Osteocyte (in vitro differentiated cells): ENCODE measurements around the gene DMD. TPM values are rescaled to one million over a fixed set of nuclear protein-coding genes. Genes with fewer than 3 reads are reported as not detected.

ENCODE experiments used
- DNase-seq: peaks from one replicate; pipeline ENCODE4 v3.0.0; 2021; ENCODE audit warnings: mixed read lengths; ENCODE audit not compliant: unreplicated experiment; ENCODE audit errors: extremely low spot score
- H3K27ac Mint-ChIP-seq: one replicate; pipeline ENCODE4 v1.8.0; 2021; ENCODE audit warnings: mild to moderate bottlenecking, mixed read lengths; ENCODE audit not compliant: unreplicated experiment
- H3K27me3 Mint-ChIP-seq: one replicate; pipeline ENCODE4 v1.8.0; 2021; ENCODE audit warnings: mixed read lengths; ENCODE audit not compliant: unreplicated experiment
- H3K36me3 Mint-ChIP-seq: one replicate; pipeline ENCODE4 v1.8.0; 2021; ENCODE audit warnings: mixed read lengths; ENCODE audit not compliant: unreplicated experiment
- H3K4me1 Mint-ChIP-seq: one replicate; pipeline ENCODE4 v1.8.0; 2021; ENCODE audit warnings: mixed read lengths; ENCODE audit not compliant: unreplicated experiment
- H3K4me3 Mint-ChIP-seq: one replicate; pipeline ENCODE4 v1.8.0; 2021; ENCODE audit warnings: mild to moderate bottlenecking, moderate library complexity, mixed read lengths; ENCODE audit not compliant: unreplicated experiment
- H3K9me3 Mint-ChIP-seq: one replicate; pipeline ENCODE4 v1.8.0; 2021; ENCODE audit warnings: mixed read lengths; ENCODE audit not compliant: unreplicated experiment
- CTCF ChIP-seq: fragments of 200-600 bp; sonication (generic); IDR thresholded peaks from 2 replicates; pipeline ENCODE4 v1.5.0; 2021; ENCODE audit warnings: antibody characterized with exemption, mild to moderate bottlenecking, moderate library complexity
- total RNA-seq: library from RNA; stranded (reverse); gene quantifications from 2 replicates; pipeline ENCODE4 v1.2.1, GENCODE V29; 2021

The DMD gene
- total RNA-seq, 1 donor from 2014 or later, result 317 TPM

DNA sequence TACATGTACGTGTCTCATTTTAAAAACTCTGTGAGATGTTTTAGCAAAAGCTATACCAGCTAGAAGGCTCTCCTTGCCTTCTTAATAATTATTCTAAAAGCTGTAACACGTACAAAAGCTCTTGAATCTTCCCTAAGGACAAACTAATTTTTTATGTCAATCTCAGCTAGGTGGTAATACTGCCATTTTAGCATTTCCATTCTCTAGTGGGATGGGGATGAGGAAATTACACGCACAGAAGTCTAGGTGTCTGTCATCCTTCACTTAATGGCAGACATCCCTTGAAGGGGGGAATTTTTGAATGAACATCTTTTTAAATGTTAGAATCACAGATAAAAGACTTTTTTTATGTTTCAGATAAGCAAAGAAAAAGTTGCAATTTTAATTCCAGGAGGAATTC, 569.1 kb downstream of the DMD start:
- no peak for TF ChIP-seq CTCF
- Mint-ChIP-seq H3K27ac (no peak overlapping the region), H3K36me3 (no peaks in the 10 kb centered on the region), H3K4me1 (no peaks in the 10 kb centered on the region), H3K4me3 (no peak overlapping the region), H3K27me3 (no peaks in the 10 kb centered on the region), H3K9me3 (no peaks in the 10 kb centered on the region)
- DNase-seq, result no peak

- TF ChIP-seq CTCF, result no peak
- no peak overlapping the region for H3K4me3 Mint-ChIP-seq
- no peak overlapping the region for H3K27ac Mint-ChIP-seq
- no peaks in the 10 kb centered on the region for H3K27me3 Mint-ChIP-seq
- no peaks in the 10 kb centered on the region for H3K4me1 Mint-ChIP-seq
- no peaks in the 10 kb centered on the region for H3K36me3 Mint-ChIP-seq
- no peaks in the 10 kb centered on the region for H3K9me3 Mint-ChIP-seq
- DNase-seq, result no peak
Measured at GRCh38 chrX:32618154-32618553, 593.2 kb downstream of the DMD start.

DNA sequence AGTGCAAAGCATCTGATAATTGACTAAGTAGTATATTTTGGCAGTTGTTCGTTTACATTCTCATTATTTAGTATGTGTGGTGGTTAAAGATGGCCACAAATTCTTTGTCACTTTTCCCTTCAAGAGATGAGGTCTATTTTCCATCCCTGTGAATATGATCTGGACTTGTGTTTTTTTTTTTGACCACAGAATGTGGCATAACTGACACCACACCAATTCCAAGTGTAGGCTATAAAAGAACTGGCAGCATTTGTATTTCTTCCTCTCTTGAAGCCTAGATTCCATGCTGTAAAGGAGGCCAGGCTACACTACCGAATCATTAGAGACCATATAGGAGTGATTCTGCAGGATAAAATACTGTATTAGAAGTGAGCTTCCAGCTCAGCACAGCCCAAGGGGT, 596.6 kb downstream of the DMD start:
- H3K4me3 Mint-ChIP-seq, result no peak overlapping the region
- no peaks in the 10 kb centered on the region for H3K27me3 Mint-ChIP-seq
- H3K9me3 Mint-ChIP-seq, result no peaks in the 10 kb centered on the region
- H3K27ac Mint-ChIP-seq, result no peak overlapping the region
- H3K36me3 Mint-ChIP-seq, result no peaks in the 10 kb centered on the region
- TF ChIP-seq CTCF, result no peak
- no peak for DNase-seq
- H3K4me1 Mint-ChIP-seq, result no peaks in the 10 kb centered on the region

DNA sequence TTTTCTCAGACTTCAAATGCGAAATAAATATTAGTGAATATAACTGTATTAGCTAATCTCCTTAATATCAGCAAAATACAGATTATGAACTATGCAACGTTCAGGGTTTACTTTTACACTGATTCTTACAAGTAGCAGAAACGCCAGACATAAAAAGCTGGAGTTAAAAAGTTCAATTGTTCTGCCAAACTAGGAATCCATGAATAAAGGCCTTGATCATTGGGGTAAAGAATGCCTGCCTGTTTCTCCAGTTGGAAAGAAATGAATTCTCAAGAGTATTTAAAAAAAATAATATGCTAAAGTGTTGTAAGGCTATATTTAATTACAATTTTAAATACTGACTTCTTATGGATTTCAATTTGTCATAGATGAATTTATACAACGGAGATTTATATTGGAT, 612.2 kb downstream of the DMD start:
- Mint-ChIP-seq H3K36me3 (no peaks in the 10 kb centered on the region), H3K27me3 (no peaks in the 10 kb centered on the region), H3K9me3 (peaks cover 13% of the 10 kb centered on the region), H3K4me1 (no peaks in the 10 kb centered on the region), H3K27ac (no peak overlapping the region), H3K4me3 (no peak overlapping the region)
- no peak for DNase-seq
- no peak for TF ChIP-seq CTCF

GRCh38 chrX:32598707-32599106, 612.6 kb downstream of the DMD start:
- no peaks in the 10 kb centered on the region for H3K27me3 Mint-ChIP-seq
- H3K27ac Mint-ChIP-seq, result no peak overlapping the region
- H3K4me3 Mint-ChIP-seq, result no peak overlapping the region
- H3K4me1 Mint-ChIP-seq, result no peaks in the 10 kb centered on the region
- H3K36me3 Mint-ChIP-seq, result no peaks in the 10 kb centered on the region
- TF ChIP-seq CTCF, result no peak
- H3K9me3 Mint-ChIP-seq, result peaks cover 13% of the 10 kb centered on the region
- no peak for DNase-seq
